GM21723 (cell line): ENCODE results near the gene SIRT6.
"Not testable (repeated sequence)": the region's sequence is repeated elsewhere in the genome, so short reads cannot be mapped to it uniquely, and the experiment has no call there.

Experiments used
- ATAC-seq: cut with Tn5 transposase; IDR thresholded peaks from one replicate; pipeline ENCODE4 v1.9.1; 2021; ENCODE audit warnings: mild to moderate bottlenecking, moderate library complexity; ENCODE audit not compliant: unreplicated experiment

The SIRT6 gene

GRCh38 chr19:4200940-4201542, 18.7 kb upstream of the SIRT6 start:
- no peak for ATAC-seq

GRCh38 chr19:4199699-4200293, 17.4 kb upstream of the SIRT6 start:
- ATAC-seq, result no peak

GRCh38 chr19:4198467-4199126, 16.2 kb upstream of the SIRT6 start:
- no peak for ATAC-seq

GRCh38 chr19:4197625-4198466, 15.5 kb upstream of the SIRT6 start:
- ATAC-seq, result no peak

GRCh38 chr19:4197228-4197624, 14.9 kb upstream of the SIRT6 start:
- ATAC-seq, result no peak

- ATAC-seq, result no peak
Measured at GRCh38 chr19:4196587-4197148, 14.3 kb upstream of the SIRT6 start.

- no peak for ATAC-seq
Measured at GRCh38 chr19:4196009-4196408, 13.6 kb upstream of the SIRT6 start.

GRCh38 chr19:4194353-4194752, 12.0 kb upstream of the SIRT6 start:
- ATAC-seq, result no peak

GRCh38 chr19:4192537-4192936, 10.2 kb upstream of the SIRT6 start:
- not testable (repeated sequence) for ATAC-seq

GRCh38 chr19:4189641-4190040, 7.3 kb upstream of the SIRT6 start:
- no peak for ATAC-seq

- ATAC-seq, result no peak
Measured at GRCh38 chr19:4187313-4188122, 5.2 kb upstream of the SIRT6 start.

GRCh38 chr19:4186087-4186993, 4.0 kb upstream of the SIRT6 start:
- no peak for ATAC-seq

- ATAC-seq, result no peak
Measured at GRCh38 chr19:4185413-4186086, 3.2 kb upstream of the SIRT6 start.

GRCh38 chr19:4184718-4185352, 2.5 kb upstream of the SIRT6 start:
- ATAC-seq, result no peak

- ATAC-seq, result no peak
Measured at GRCh38 chr19:4183967-4184717, 1.8 kb upstream of the SIRT6 start.

- ATAC-seq, result no peak
Measured at GRCh38 chr19:4181053-4181508, 1.3 kb downstream of the SIRT6 start.

GRCh38 chr19:4178990-4179389, 3.4 kb downstream of the SIRT6 start:
- ATAC-seq, result no peak

GRCh38 chr19:4177146-4177545, 5.2 kb downstream of the SIRT6 start:
- no peak for ATAC-seq
